Stomach (tissue), 9 donors: ENCODE measurements around the gene SIGLEC11. TPM values are rescaled to one million over a fixed set of nuclear protein-coding genes. Genes with fewer than 3 reads are reported as not detected.

Source experiments
- DNase-seq, 2 donors: peaks; one replicate each; pipeline versions ENCODE4 v3.0.0 to v3.0.0-alpha.2; 2013 to 2019
- H3K27ac ChIP-seq, 5 donors: fragments of 200-600 bp in 4 of 5; sonication (generic) in 4 of 5; one replicate each; pipeline ENCODE4 v1.5.1; 2013 to 2019; ENCODE audit warnings: mild to moderate bottlenecking in 1 of 5, moderate library complexity in 1 of 5
- H3K27me3 ChIP-seq, 3 donors: fragments of 200-600 bp; sonication (generic); one replicate each; pipeline ENCODE4 v1.5.1; 2017 to 2019; ENCODE audit warnings: mixed run types in 1 of 3
- H3K36me3 ChIP-seq, 4 donors: fragments of 200-600 bp; sonication (generic); 1 replicate in 3 of 4; 2 replicates in 1 of 4; pipeline ENCODE4 v1.5.1; 2016 to 2019
- H3K4me1 ChIP-seq, 4 donors: fragments of 200-600 bp; sonication (generic); one replicate each; pipeline ENCODE4 v1.5.1; 2016 to 2019
- H3K4me3 ChIP-seq, 4 donors: fragments of 200-600 bp; sonication (generic) in 3 of 4; one replicate each; pipeline ENCODE4 v1.5.1; 2016 to 2019; ENCODE audit warnings: mild to moderate bottlenecking in 1 of 4
- H3K9me3 ChIP-seq, 4 donors: fragments of 200-600 bp; sonication (generic); one replicate each; pipeline ENCODE4 v1.5.1; 2016 to 2019
- EP300 ChIP-seq: sonication (generic); formaldehyde crosslinking; IDR thresholded peaks from one replicate; pipeline ENCODE4 v1.6.1; 2017; ENCODE audit warnings: antibody characterized with exemption
- POLR2A ChIP-seq, 4 donors: fragments of 450-650 bp; IDR thresholded peaks; one replicate each; pipeline ENCODE4 v1.6.1; 2016; ENCODE audit warnings: antibody characterized with exemption in 4 of 4, control low read depth in 2 of 4, mild to moderate bottlenecking in 1 of 4, moderate library complexity in 1 of 4
- POLR2AphosphoS5 ChIP-seq, 3 donors: sonication (generic); formaldehyde crosslinking; IDR thresholded peaks; one replicate each; pipeline ENCODE4 v1.6.1; 2016; ENCODE audit warnings: antibody characterized with exemption in 3 of 3
- WGBS, 5 donors: extraction: QIAGEN DNeasy Blood & Tissue Kit in 3 of 5; methylation state at CpG; one replicate each; pipeline versions ENCODE4 v1.1.5 to v1.1.7; 2013 to 2018; 5-methylcytosine and 5-hydroxymethylcytosine counted together
- intact Hi-C: fragments of 100-400 bp; cut with DNase I; formaldehyde crosslinking; loops from one replicate; pipeline ENCODE4 v1.15.1; 2023; ENCODE audit warnings: low total_unique reads
- polyA plus RNA-seq, 3 donors: library from polyadenylated mRNA; stranded (reverse); fragments of 200-250 nt; gene quantifications; one replicate each; pipeline ENCODE4 v1.2.3, GENCODE V29; 2013
- total RNA-seq, 5 donors: library from RNA; depleted of rRNA; stranded (reverse); fragments of >200 nt; gene quantifications; one replicate each; pipeline versions ENCODE4 v1.1.0 to v1.2.3, GENCODE V29; 2014 to 2016
- TF ChIP-seq, protein P1 (sequence below), 7 experiments: fragments of 450-650 bp in 4 of 7; fragments of 200-600 bp in 3 of 7; sonication (generic) in 3 of 7; IDR thresholded peaks; one replicate each; pipeline ENCODE4 v1.5.1; 2016 to 2019; ENCODE audit warnings: antibody characterized with exemption in 7 of 7, control low read depth in 2 of 7, mild to moderate bottlenecking in 1 of 7
- donor health status: healthy with polysubstance abuse.
- donor health status: Bipolar disorder and iron deficiency.
- donor health status: healthy.

SIGLEC11 gene
- total and polyA plus RNA-seq, 8 donors: 0.29 to 103 (median 34.6) TPM

DNA sequence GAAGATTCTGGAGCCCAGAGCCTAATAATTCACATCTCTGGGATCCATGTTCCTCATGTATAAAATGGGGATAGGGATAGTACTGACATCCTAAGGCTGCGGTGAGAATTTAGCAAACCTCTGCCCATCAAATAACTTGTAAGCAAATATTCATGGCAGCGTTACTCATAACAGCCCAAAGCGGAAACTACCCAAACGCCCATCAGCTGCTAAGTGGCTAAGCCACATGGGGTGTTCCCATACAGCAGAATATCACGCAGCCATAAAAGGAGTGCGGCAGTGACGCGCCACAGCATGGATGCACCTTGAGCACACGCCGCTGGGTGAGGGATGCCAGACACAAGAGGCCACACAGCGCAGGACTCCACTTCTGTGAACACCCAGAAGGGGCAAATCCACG is 44.5 kb upstream of the SIGLEC11 start:
- H3K4me1 ChIP-seq: peaks cover 0 to 30% (median 18%) of the 10 kb centered on the region in 4 donors
- TF ChIP-seq POLR2AphosphoS5 (IDR thresholded peaks at IDR 0.05) (no peak), EP300 (no peak), POLR2A (IDR thresholded peaks at IDR 0.05) (no peak)
- TF ChIP-seq, protein P1, sequence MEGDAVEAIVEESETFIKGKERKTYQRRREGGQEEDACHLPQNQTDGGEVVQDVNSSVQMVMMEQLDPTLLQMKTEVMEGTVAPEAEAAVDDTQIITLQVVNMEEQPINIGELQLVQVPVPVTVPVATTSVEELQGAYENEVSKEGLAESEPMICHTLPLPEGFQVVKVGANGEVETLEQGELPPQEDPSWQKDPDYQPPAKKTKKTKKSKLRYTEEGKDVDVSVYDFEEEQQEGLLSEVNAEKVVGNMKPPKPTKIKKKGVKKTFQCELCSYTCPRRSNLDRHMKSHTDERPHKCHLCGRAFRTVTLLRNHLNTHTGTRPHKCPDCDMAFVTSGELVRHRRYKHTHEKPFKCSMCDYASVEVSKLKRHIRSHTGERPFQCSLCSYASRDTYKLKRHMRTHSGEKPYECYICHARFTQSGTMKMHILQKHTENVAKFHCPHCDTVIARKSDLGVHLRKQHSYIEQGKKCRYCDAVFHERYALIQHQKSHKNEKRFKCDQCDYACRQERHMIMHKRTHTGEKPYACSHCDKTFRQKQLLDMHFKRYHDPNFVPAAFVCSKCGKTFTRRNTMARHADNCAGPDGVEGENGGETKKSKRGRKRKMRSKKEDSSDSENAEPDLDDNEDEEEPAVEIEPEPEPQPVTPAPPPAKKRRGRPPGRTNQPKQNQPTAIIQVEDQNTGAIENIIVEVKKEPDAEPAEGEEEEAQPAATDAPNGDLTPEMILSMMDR (IDR thresholded peaks at IDR 0.05): no peak
- 87 to 96% (median 93%) methylated on average over 12 of the region's 12 CpGs for WGBS, 5 donors
- no peaks in the 10 kb centered on the region for H3K27me3 ChIP-seq
- no peaks in the 10 kb centered on the region for H3K9me3 ChIP-seq
- H3K36me3 ChIP-seq: peaks cover 51 to 100% (median 99%) of the 10 kb centered on the region in 4 donors
- no peak for DNase-seq
- intact Hi-C loops: no loop called here
- H3K27ac ChIP-seq: peak overlapping the region in 2 of 5 donors; percentile 75 to 76
- H3K4me3 ChIP-seq: no peak overlapping the region

DNA sequence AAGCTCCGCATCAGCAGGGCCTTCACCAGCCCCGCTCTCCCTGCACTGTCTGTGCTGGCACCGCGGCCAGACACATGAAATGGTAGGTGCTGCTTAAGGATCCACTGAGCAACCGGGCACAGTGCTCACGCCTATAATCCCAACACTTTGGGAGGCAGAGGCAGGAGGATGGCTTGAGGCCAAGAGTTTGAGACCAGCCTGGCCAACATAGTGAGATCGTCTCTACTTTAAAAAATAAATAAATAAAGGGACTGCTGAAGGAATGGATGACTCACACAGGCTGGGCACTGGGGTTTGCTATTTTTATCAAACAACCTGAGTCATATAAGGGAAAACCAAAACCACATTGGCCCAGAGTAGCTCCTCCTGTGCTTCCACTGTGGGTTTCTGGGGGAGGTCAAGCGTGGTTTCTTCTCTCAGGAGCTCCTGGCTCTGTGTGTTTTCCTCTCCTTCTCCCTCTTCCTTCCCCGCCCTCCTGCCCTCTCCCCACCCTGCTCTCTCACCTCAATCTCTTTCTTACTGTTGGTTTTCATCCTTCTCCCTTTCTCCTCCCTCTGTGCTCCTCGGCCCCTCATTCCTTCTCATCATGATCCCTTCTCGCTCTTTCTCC is 42.9 kb upstream of the SIGLEC11 start:
- peak overlapping the region in 4 of 5 donors; percentile 48 to 76 (median 70) for H3K27ac ChIP-seq
- WGBS, 5 donors: 69 to 79% (median 75%) methylated on average over 11 of the region's 11 CpGs
- intact Hi-C loops: no loop called here
- no peaks in the 10 kb centered on the region for H3K9me3 ChIP-seq
- no peaks in the 10 kb centered on the region for H3K27me3 ChIP-seq
- peak in 1 of 2 donors; percentile 34 for DNase-seq
- TF ChIP-seq, protein P1 (IDR thresholded peaks at IDR 0.05): no peak
- TF ChIP-seq POLR2AphosphoS5 (IDR thresholded peaks at IDR 0.05) (no peak), POLR2A (IDR thresholded peaks at IDR 0.05) (no peak), EP300 (no peak)
- H3K4me1 ChIP-seq: peaks cover 0 to 30% (median 18%) of the 10 kb centered on the region in 4 donors
- H3K36me3 ChIP-seq: peaks cover 64 to 100% (median 99%) of the 10 kb centered on the region in 4 donors
- H3K4me3 ChIP-seq: no peak overlapping the region

DNA sequence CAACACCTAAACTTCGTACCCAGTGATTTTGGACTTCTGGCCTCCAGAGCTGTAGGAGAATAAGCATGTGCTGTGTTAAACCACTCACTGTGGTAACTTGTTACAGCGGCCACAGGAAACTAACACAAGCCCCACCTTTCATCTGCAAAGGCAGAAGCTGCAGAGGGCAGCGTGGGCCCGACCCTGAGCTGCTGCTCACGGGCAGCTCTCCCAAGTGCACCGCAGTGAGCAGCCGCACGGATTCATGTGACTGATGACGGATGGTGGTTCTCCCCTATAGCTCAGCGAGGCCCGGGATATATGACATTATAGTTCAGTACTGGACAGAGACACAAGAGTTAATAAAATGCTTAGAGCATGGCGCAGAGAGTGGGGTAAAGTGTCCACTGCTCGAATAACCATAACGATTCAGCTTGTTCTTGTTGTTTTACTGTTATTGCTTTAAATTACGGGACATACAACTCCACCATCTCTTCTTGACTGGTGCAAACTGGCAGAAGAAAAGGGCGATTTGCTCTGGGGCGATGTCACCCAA is 42.3 kb upstream of the SIGLEC11 start:
- no peak for DNase-seq
- Histone ChIP-seq H3K4me3 (no peak overlapping the region), H3K27me3 (no peaks in the 10 kb centered on the region), H3K27ac (peak overlapping the region in 3 of 5 donors; percentile 48 to 76 (median 75)), H3K9me3 (no peaks in the 10 kb centered on the region), H3K4me1 (peaks cover 0 to 30% (median 18%) of the 10 kb centered on the region in 4 donors), H3K36me3 (peaks cover 59 to 100% (median 99%) of the 10 kb centered on the region in 4 donors)
- 78 to 92% (median 90%) methylated on average over 17 of the region's 17 CpGs for WGBS, 5 donors
- no peak for TF ChIP-seq POLR2AphosphoS5 (IDR thresholded peaks at IDR 0.05)
- TF ChIP-seq, protein P1 (IDR thresholded peaks at IDR 0.05): no peak
- no peak for TF ChIP-seq EP300
- no peak for TF ChIP-seq POLR2A (IDR thresholded peaks at IDR 0.05)
- intact Hi-C loops: no loop called here

DNA sequence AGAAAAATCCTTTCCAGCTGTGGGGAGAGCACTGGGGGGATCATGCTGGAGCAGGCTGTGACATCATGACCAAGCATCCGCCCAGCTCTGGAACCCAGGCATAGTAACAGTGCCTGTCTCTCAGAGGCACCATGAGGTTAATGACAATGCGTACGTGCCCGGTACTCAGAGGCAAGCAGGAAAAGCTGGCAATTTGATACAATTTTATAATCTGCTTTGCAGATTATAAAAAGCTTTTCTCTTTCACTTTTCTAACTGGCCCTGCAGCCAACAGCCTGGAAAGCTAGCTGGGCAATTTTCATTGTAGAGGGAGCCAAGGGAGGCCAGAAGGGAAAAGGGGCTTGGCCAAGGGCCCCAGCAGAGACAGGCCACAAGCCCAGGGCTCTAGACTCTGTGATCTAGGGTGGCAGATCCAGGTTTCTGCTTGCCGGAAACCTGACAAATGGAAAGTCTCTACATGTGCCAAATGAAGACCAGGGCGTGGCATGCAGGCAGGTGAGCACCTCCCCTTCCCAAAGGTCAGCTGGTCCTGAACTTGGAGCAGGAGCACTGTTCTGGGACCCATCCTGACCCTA is 41.5 kb upstream of the SIGLEC11 start:
- WGBS, 5 donors: 82 to 95% (median 92%) methylated on average over 6 of the region's 6 CpGs
- intact Hi-C loops: no loop called here
- H3K27ac ChIP-seq: peak overlapping the region in 1 of 5 donors; percentile 76
- no peaks in the 10 kb centered on the region for H3K27me3 ChIP-seq
- H3K4me3 ChIP-seq: no peak overlapping the region
- TF ChIP-seq POLR2AphosphoS5 (IDR thresholded peaks at IDR 0.05) (no peak), POLR2A (IDR thresholded peaks at IDR 0.05) (no peak), EP300 (no peak)
- TF ChIP-seq, protein P1 (IDR thresholded peaks at IDR 0.05): no peak
- peaks cover 52 to 100% (median 99%) of the 10 kb centered on the region in 4 donors for H3K36me3 ChIP-seq
- H3K9me3 ChIP-seq: no peaks in the 10 kb centered on the region
- peaks cover 0 to 30% (median 18%) of the 10 kb centered on the region in 4 donors for H3K4me1 ChIP-seq
- DNase-seq: no peak
